HepG2 (cell line): ENCODE measurements around the gene WDR7.

ENCODE experiments used
- ARID2 ChIP-seq: sonication (generic); formaldehyde crosslinking; IDR thresholded peaks from 2 replicates; pipeline ENCODE4 v1.8.1; 2022; ENCODE audit warnings: mild to moderate bottlenecking, missing genetic modification reagents, borderline replicate concordance
- CREM ChIP-seq, 2 experiments: sonication (generic) in 1 of 2; formaldehyde crosslinking in 1 of 2; IDR thresholded peaks; 2 replicates each; pipeline versions ENCODE4 v1.4.0 to v1.6.1; 2016 to 2020; ENCODE audit warnings: antibody characterized with exemption in 1 of 2, mild to moderate bottlenecking in 1 of 2, missing genetic modification reagents in 1 of 2
- FOXA1 ChIP-seq, 2 experiments: fragments of 450-650 bp in 1 of 2; sonication (generic) in 1 of 2; formaldehyde crosslinking in 1 of 2; IDR thresholded peaks; 2 replicates each; pipeline versions ENCODE4 v1.4.0 to v1.6.1; 2016 to 2020; ENCODE audit warnings: missing genetic modification reagents in 1 of 2
- JUN ChIP-seq: sonication (generic); formaldehyde crosslinking; IDR thresholded peaks from 2 replicates; pipeline ENCODE4 v1.4.0; 2020; ENCODE audit warnings: mild to moderate bottlenecking, missing genetic modification reagents
- RFX5 ChIP-seq: IDR thresholded peaks from 2 replicates; pipeline ENCODE4 v1.6.1; 2011; ENCODE audit warnings: low read depth, low read length, improper control_type of control experiment
- TAF1 ChIP-seq: sonication (generic); formaldehyde crosslinking; IDR thresholded peaks from 2 replicates; pipeline ENCODE4 v1.4.0; 2020; ENCODE audit warnings: missing genetic modification reagents
- TP53 ChIP-seq: sonication (generic); formaldehyde crosslinking; conservative IDR thresholded peaks from 2 replicates; pipeline ENCODE4 v1.4.0; 2020; ENCODE audit warnings: missing genetic modification reagents
- ZBTB1 ChIP-seq: sonication (generic); formaldehyde crosslinking; IDR thresholded peaks from 2 replicates; pipeline ENCODE4 v1.4.0; 2020; ENCODE audit warnings: missing genetic modification reagents, borderline replicate concordance
- TF ChIP-seq, protein P1 (sequence below), 2 experiments: sonication (generic) in 1 of 2; formaldehyde crosslinking in 1 of 2; IDR thresholded peaks; 2 replicates each; pipeline versions ENCODE4 v1.5.1 to v1.6.1; 2011 to 2020; ENCODE audit warnings: borderline replicate concordance in 1 of 2, low read depth in 1 of 2, low read length in 1 of 2, mild to moderate bottlenecking in 1 of 2, missing genetic modification reagents in 1 of 2, moderate library complexity in 1 of 2
- TF ChIP-seq, protein P2 (sequence below): IDR thresholded peaks from 2 replicates; pipeline ENCODE4 v1.6.1; 2016
- TF ChIP-seq, protein P3 (sequence below): sonication (generic); formaldehyde crosslinking; IDR thresholded peaks from 2 replicates; pipeline ENCODE4 v1.5.0; 2020; ENCODE audit warnings: mild to moderate bottlenecking, missing genetic modification reagents, moderate library complexity

DNA sequence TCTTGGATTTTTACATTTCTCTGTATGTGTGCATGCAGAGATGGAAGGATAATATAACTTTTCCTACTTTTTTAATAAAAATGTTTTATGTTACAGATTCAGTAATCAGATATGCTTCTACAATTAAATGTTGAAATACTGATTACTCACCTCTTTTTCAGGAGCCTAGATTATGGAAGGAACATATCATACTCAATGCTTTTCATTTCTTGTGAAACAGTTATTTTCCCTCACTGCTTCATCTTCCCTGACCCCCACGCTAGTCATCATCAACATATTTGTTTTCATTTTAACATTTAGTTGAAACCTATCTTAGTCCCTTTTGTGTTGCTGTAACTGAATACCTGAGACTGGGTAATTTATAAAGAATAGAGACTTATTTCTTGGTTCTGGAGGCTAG lies 190.7 kb downstream of the WDR7 start:
- TF ChIP-seq CREM (IDR thresholded peaks at IDR 0.05), result no peak
- no peak for TF ChIP-seq CREM (CRISPR knock-in tag; IDR thresholded peaks at IDR 0.05)
- TF ChIP-seq, protein P1, sequence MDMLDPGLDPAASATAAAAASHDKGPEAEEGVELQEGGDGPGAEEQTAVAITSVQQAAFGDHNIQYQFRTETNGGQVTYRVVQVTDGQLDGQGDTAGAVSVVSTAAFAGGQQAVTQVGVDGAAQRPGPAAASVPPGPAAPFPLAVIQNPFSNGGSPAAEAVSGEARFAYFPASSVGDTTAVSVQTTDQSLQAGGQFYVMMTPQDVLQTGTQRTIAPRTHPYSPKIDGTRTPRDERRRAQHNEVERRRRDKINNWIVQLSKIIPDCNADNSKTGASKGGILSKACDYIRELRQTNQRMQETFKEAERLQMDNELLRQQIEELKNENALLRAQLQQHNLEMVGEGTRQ (IDR thresholded peaks at IDR 0.05; ENCODE audit: low read depth, low read length), result no peak
- TF ChIP-seq, protein P1 (CRISPR knock-in tag; IDR thresholded peaks at IDR 0.05; ENCODE audit: borderline replicate concordance), result no peak
- TF ChIP-seq JUN (CRISPR knock-in tag), result no peak
- TF ChIP-seq FOXA1 (IDR thresholded peaks at IDR 0.05), result no peak
- TF ChIP-seq FOXA1 (CRISPR knock-in tag; IDR thresholded peaks at IDR 0.05), result no peak
- no peak for TF ChIP-seq RFX5
- no peak for TF ChIP-seq ARID2
- TF ChIP-seq, protein P2, sequence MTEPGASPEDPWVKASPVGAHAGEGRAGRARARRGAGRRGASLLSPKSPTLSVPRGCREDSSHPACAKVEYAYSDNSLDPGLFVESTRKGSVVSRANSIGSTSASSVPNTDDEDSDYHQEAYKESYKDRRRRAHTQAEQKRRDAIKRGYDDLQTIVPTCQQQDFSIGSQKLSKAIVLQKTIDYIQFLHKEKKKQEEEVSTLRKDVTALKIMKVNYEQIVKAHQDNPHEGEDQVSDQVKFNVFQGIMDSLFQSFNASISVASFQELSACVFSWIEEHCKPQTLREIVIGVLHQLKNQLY, result no peak
- no peak for TF ChIP-seq TAF1 (CRISPR knock-in tag)
- no peak for TF ChIP-seq TP53 (CRISPR knock-in tag)
- TF ChIP-seq ZBTB1 (CRISPR knock-in tag), result no peak
- TF ChIP-seq, protein P3, sequence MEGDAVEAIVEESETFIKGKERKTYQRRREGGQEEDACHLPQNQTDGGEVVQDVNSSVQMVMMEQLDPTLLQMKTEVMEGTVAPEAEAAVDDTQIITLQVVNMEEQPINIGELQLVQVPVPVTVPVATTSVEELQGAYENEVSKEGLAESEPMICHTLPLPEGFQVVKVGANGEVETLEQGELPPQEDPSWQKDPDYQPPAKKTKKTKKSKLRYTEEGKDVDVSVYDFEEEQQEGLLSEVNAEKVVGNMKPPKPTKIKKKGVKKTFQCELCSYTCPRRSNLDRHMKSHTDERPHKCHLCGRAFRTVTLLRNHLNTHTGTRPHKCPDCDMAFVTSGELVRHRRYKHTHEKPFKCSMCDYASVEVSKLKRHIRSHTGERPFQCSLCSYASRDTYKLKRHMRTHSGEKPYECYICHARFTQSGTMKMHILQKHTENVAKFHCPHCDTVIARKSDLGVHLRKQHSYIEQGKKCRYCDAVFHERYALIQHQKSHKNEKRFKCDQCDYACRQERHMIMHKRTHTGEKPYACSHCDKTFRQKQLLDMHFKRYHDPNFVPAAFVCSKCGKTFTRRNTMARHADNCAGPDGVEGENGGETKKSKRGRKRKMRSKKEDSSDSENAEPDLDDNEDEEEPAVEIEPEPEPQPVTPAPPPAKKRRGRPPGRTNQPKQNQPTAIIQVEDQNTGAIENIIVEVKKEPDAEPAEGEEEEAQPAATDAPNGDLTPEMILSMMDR, result no peak
